ENCODE measurements around the gene SLC5A2.

SLC5A2 gene

DNA sequence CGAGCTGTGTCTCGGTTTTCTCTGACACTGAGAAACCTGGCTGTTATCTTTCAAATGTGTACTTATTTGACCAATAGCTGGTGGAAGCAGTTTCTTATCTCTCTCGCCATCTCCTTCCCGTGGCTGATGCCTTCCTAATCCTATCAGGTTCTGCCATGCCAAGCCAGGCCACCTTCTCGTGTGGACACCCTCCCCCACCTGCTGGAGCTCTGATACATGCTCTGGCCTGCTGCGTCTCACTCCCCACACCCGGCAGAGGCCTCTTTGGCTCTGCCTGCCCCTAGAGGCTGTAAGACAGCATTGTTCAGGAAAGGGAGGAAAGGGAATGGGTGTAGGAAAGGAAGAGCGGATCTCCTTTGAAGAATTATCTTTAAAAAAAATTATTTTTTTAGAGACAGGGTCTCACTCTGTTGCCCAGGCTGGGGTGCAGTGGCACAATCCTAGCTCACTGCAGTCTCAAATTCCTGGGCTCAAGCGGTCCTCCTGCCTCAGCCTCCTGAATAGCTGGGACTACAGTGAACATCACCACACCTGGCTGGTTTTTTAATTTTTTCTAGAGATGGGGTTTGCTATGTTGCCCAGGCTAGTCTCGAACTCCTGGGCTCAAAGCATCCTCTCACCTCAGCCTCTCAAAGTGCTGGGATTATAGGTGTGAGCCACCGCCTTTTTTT, 31.1 kb upstream of the SLC5A2 start:
- Histone ChIP-seq H4K8ac (ENCODE audit: low read depth, low read length) (no peak overlapping the region), H3K4ac (ENCODE audit: low read depth, low read length) (no peak overlapping the region), H3K27ac (ENCODE audit: low read depth, low read length) (no peak overlapping the region), H3K4me1 (ENCODE audit: control insufficient read depth, low read depth, low read length) (peaks cover 6% of the 10 kb centered on the region), H3K79me1 (ENCODE audit: low read length) (peaks cover 11% of the 10 kb centered on the region), H3K56ac (ENCODE audit: low read length) (no peak overlapping the region), H3K4me3 (ENCODE audit: low read length) (no peak overlapping the region), H4K5ac (ENCODE audit: low read length) (no peak overlapping the region), H2BK5ac (ENCODE audit: low read length) (no peak overlapping the region), H3K4me2 (ENCODE audit: low read length) (no peak overlapping the region), H3K36me3 (ENCODE audit: control insufficient read depth, insufficient read depth, low read length) (no peaks in the 10 kb centered on the region), H3K18ac (ENCODE audit: low read length) (no peak overlapping the region), H3K79me2 (ENCODE audit: control insufficient read depth, insufficient read depth, low read length) (peaks cover 8% of the 10 kb centered on the region), H3K9ac (ENCODE audit: low read length) (no peak overlapping the region), H2BK120ac (ENCODE audit: low read depth, low read length) (no peak overlapping the region), H3K23ac (ENCODE audit: low read length) (no peak overlapping the region), H3K27me3 (ENCODE audit: insufficient read depth, low read length, poor library complexity) (no peaks in the 10 kb centered on the region), H2BK15ac (replicated peaks; ENCODE audit: low read depth) (no peak overlapping the region), H2AK5ac (ENCODE audit: low read length) (no peak overlapping the region)
- DNase-seq = peak; percentile 94
- no CpG with 5 or more reads among the region's 11 CpGs for WGBS (ENCODE audit: extremely low coverage, insufficient coverage, low lambda C conversion rate)

DNA sequence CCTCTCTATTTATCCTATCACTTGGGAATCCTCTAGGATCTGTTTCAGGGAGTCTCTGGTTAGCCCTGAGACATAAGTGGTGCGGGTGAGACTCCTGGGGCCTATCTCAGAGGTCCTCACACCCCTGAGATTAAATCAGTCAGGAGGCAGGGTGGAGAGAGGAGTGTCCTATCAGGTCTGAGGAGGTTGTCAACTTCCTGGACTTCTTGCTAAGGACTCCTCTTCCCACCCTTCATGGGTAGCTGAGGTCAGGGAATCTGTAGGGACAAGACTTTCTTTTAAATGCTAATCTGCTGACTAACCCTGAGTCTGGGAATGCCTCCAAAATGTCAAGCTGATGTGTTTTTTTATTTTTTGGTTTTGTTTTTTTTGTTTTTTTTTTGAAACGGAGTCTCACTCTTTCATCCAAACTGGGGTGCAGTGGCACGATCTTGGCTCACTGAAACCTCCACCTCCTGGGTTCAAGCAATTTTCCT, 30.3 kb upstream of the SLC5A2 start:
- Histone ChIP-seq H2BK15ac (replicated peaks; ENCODE audit: low read depth) (no peak overlapping the region), H3K79me2 (ENCODE audit: control insufficient read depth, insufficient read depth, low read length) (peaks cover 16% of the 10 kb centered on the region), H3K4ac (ENCODE audit: low read depth, low read length) (no peak overlapping the region), H4K8ac (ENCODE audit: low read depth, low read length) (no peak overlapping the region), H3K23ac (ENCODE audit: low read length) (no peak overlapping the region), H3K4me2 (ENCODE audit: low read length) (no peak overlapping the region), H3K27ac (ENCODE audit: low read depth, low read length) (no peak overlapping the region), H4K5ac (ENCODE audit: low read length) (no peak overlapping the region), H3K18ac (ENCODE audit: low read length) (no peak overlapping the region), H2BK5ac (ENCODE audit: low read length) (no peak overlapping the region), H3K27me3 (ENCODE audit: insufficient read depth, low read length, poor library complexity) (no peaks in the 10 kb centered on the region), H3K56ac (ENCODE audit: low read length) (no peak overlapping the region), H3K79me1 (ENCODE audit: low read length) (peaks cover 17% of the 10 kb centered on the region), H3K9ac (ENCODE audit: low read length) (no peak overlapping the region), H2BK120ac (ENCODE audit: low read depth, low read length) (no peak overlapping the region), H3K4me1 (ENCODE audit: control insufficient read depth, low read depth, low read length) (peaks cover 7% of the 10 kb centered on the region), H2AK5ac (ENCODE audit: low read length) (no peak overlapping the region), H3K36me3 (ENCODE audit: control insufficient read depth, insufficient read depth, low read length) (no peaks in the 10 kb centered on the region), H3K4me3 (ENCODE audit: low read length) (no peak overlapping the region)
- WGBS (ENCODE audit: extremely low coverage, insufficient coverage, low lambda C conversion rate) = no CpG with 5 or more reads among the region's 3 CpGs
- DNase-seq = peak; percentile 88

DNA sequence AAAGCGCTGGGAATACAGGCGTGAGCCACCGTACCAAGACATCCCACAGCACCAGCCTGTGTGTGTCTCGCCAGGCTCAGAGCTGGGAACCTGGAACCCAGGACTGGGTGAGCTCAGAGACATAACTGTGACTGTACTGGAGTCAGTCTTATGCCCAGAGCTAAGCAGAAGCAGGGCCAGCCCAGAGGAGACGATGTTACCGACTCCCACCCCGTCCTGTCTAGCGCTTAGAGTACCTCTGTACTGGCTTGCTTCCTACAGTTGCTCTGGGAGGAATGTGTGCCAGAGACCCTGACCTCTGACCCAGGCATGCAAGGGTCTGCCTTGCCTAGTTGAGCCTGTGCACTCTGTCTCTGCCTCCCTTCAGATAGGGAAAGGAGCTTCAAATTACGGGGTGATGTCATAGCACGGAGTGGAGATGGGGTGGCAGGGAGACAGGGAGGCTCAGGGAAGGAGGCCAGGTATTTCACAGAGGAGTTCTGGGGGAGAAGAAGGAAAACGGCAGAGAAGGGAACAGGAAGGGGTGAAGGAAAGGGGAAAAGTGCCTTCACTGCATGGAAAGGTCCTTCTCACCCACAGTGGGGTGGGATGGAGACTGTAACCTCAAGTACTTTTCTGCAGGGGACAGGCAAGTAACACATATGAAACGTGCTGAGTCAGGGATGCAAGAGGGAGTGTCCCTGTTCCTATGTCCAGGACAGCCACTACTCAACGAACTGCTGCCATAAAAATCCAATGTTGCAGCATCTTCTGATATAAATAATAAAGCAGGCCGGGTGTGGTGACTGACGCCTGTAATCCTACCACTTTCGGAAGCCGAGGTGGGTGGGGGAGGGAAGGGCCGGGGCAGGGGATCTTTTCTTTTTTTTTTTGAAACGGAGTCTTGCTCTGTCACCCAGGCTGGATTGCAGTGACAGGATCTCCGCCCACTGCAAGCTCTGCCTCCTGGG, 29.4 kb upstream of the SLC5A2 start:
- Histone ChIP-seq H3K27ac (ENCODE audit: low read depth, low read length) (no peak overlapping the region), H4K5ac (ENCODE audit: low read length) (no peak overlapping the region), H3K4me2 (ENCODE audit: low read length) (no peak overlapping the region), H2BK15ac (replicated peaks; ENCODE audit: low read depth) (no peak overlapping the region), H3K9ac (ENCODE audit: low read length) (peak overlapping the region; percentile 39), H2AK5ac (ENCODE audit: low read length) (peak overlapping the region; percentile 74), H2BK5ac (ENCODE audit: low read length) (peak overlapping the region; percentile 1), H3K27me3 (ENCODE audit: insufficient read depth, low read length, poor library complexity) (no peaks in the 10 kb centered on the region), H3K79me1 (ENCODE audit: low read length) (peaks cover 24% of the 10 kb centered on the region), H3K79me2 (ENCODE audit: control insufficient read depth, insufficient read depth, low read length) (peaks cover 25% of the 10 kb centered on the region), H2BK120ac (ENCODE audit: low read depth, low read length) (no peak overlapping the region), H3K56ac (ENCODE audit: low read length) (peak overlapping the region; percentile 72), H3K18ac (ENCODE audit: low read length) (no peak overlapping the region), H3K4me3 (ENCODE audit: low read length) (no peak overlapping the region), H3K36me3 (ENCODE audit: control insufficient read depth, insufficient read depth, low read length) (no peaks in the 10 kb centered on the region), H3K4ac (ENCODE audit: low read depth, low read length) (no peak overlapping the region), H4K8ac (ENCODE audit: low read depth, low read length) (no peak overlapping the region), H3K23ac (ENCODE audit: low read length) (no peak overlapping the region), H3K4me1 (ENCODE audit: control insufficient read depth, low read depth, low read length) (peaks cover 10% of the 10 kb centered on the region)
- peak; percentile 81 for DNase-seq
- no CpG with 5 or more reads among the region's 20 CpGs for WGBS (ENCODE audit: extremely low coverage, insufficient coverage, low lambda C conversion rate)

DNA sequence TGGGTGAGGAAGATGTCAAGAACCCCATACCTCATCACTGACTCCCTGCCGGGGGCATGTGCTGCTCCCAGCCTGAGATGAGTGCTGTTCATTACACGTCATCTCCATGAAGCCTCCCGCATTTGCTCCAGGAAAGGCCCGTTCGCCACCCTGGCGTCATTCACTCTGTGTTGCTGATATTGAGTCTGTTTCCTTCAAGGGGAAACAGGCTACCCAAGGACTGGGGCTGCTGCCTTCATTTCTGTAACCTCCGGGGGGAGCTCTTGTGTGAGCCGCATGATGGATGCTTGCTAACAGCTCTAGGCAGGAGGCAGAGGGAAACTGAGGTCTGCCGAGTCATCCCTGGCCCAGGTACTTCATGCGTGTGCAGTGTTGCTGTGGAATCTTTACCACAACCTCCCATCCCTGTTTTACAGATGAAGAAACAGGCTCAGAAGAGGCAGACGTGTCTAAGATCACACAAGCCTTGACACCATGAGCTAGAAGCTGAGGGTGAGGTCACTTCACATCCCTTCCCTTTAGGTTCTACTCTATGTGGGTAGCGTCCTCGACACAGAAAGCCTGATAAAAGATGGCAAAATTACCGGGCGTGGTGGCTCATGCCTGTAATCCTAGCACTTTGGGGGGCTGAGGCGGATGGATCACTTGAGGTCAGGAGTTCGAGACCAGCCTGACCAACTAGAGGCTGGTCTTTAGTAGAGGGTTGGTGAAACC, 27.2 kb upstream of the SLC5A2 start:
- no peak overlapping the region for H2BK15ac ChIP-seq (replicated peaks; ENCODE audit: low read depth)
- H3K79me1 ChIP-seq (ENCODE audit: low read length) = peaks cover 24% of the 10 kb centered on the region
- WGBS (ENCODE audit: extremely low coverage, insufficient coverage, low lambda C conversion rate) = no CpG with 5 or more reads among the region's 17 CpGs
- H3K18ac ChIP-seq (ENCODE audit: low read length) = no peak overlapping the region
- no peak overlapping the region for H3K27ac ChIP-seq (ENCODE audit: low read depth, low read length)
- H4K8ac ChIP-seq (ENCODE audit: low read depth, low read length) = no peak overlapping the region
- no peak overlapping the region for H3K4me2 ChIP-seq (ENCODE audit: low read length)
- H3K4me3 ChIP-seq (ENCODE audit: low read length) = no peak overlapping the region
- H2BK120ac ChIP-seq (ENCODE audit: low read depth, low read length) = no peak overlapping the region
- DNase-seq = peak; percentile 60
- no peak overlapping the region for H3K23ac ChIP-seq (ENCODE audit: low read length)
- peak overlapping the region; percentile 18 for H3K56ac ChIP-seq (ENCODE audit: low read length)
- no peak overlapping the region for H3K4ac ChIP-seq (ENCODE audit: low read depth, low read length)
- no peaks in the 10 kb centered on the region for H3K36me3 ChIP-seq (ENCODE audit: control insufficient read depth, insufficient read depth, low read length)
- H3K4me1 ChIP-seq (ENCODE audit: control insufficient read depth, low read depth, low read length) = peaks cover 12% of the 10 kb centered on the region
- H4K5ac ChIP-seq (ENCODE audit: low read length) = no peak overlapping the region
- H3K27me3 ChIP-seq (ENCODE audit: insufficient read depth, low read length, poor library complexity) = no peaks in the 10 kb centered on the region
- H3K9ac ChIP-seq (ENCODE audit: low read length) = peak overlapping the region; percentile 18
- no peak overlapping the region for H2BK5ac ChIP-seq (ENCODE audit: low read length)
- no peak overlapping the region for H2AK5ac ChIP-seq (ENCODE audit: low read length)
- peaks cover 25% of the 10 kb centered on the region for H3K79me2 ChIP-seq (ENCODE audit: control insufficient read depth, insufficient read depth, low read length)

DNA sequence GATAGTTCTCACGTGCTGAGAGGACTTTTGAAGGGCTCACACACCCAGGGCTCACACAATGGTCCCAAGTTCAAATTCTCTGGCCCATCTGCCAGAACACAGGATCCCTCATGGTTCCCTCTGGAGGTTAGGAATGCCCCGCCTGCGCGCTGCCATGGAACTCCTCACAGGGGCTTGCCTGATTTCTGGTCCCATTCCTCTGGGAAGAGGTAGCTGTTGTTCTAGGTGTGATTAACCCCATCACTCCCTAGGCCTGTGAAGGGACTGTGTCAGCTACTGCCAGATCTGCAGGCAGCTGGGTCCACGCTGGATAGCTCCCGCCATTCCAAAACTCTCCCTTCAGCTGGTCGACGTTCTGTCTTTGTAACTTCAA, 25.9 kb upstream of the SLC5A2 start:
- no peak overlapping the region for H3K4me2 ChIP-seq (ENCODE audit: low read length)
- no peaks in the 10 kb centered on the region for H3K27me3 ChIP-seq (ENCODE audit: insufficient read depth, low read length, poor library complexity)
- H2BK15ac ChIP-seq (replicated peaks; ENCODE audit: low read depth) = no peak overlapping the region
- no peaks in the 10 kb centered on the region for H3K36me3 ChIP-seq (ENCODE audit: control insufficient read depth, insufficient read depth, low read length)
- no peak overlapping the region for H4K8ac ChIP-seq (ENCODE audit: low read depth, low read length)
- H3K79me1 ChIP-seq (ENCODE audit: low read length) = peaks cover 24% of the 10 kb centered on the region
- H2AK5ac ChIP-seq (ENCODE audit: low read length) = no peak overlapping the region
- no peak overlapping the region for H3K56ac ChIP-seq (ENCODE audit: low read length)
- no peak overlapping the region for H3K18ac ChIP-seq (ENCODE audit: low read length)
- H3K9ac ChIP-seq (ENCODE audit: low read length) = peak overlapping the region; percentile 19
- no peak overlapping the region for H2BK5ac ChIP-seq (ENCODE audit: low read length)
- H3K4me1 ChIP-seq (ENCODE audit: control insufficient read depth, low read depth, low read length) = peaks cover 12% of the 10 kb centered on the region
- no peak overlapping the region for H2BK120ac ChIP-seq (ENCODE audit: low read depth, low read length)
- H3K4ac ChIP-seq (ENCODE audit: low read depth, low read length) = no peak overlapping the region
- H3K27ac ChIP-seq (ENCODE audit: low read depth, low read length) = no peak overlapping the region
- H4K5ac ChIP-seq (ENCODE audit: low read length) = no peak overlapping the region
- WGBS (ENCODE audit: extremely low coverage, insufficient coverage, low lambda C conversion rate) = no CpG with 5 or more reads among the region's 8 CpGs
- peak; percentile 17 for DNase-seq
- H3K4me3 ChIP-seq (ENCODE audit: low read length) = no peak overlapping the region
- H3K23ac ChIP-seq (ENCODE audit: low read length) = no peak overlapping the region
- peaks cover 25% of the 10 kb centered on the region for H3K79me2 ChIP-seq (ENCODE audit: control insufficient read depth, insufficient read depth, low read length)
